Activated CD4-positive, alpha-beta T cell treated with anti-CD3 and anti-CD28 coated beads, Interleukin-2, amount 50 U/mL, for 4 hours (primary cell): ENCODE measurements around the gene FGGY.
"Not testable (repeated sequence)": the region's sequence is repeated elsewhere in the genome, so short reads cannot be mapped to it uniquely, and the experiment has no call there.

Source experiments
- DNase-seq, 2 experiments: peaks; one replicate each; pipeline ENCODE4 v3.0.0-alpha.2; 2020

The FGGY gene, protein sequence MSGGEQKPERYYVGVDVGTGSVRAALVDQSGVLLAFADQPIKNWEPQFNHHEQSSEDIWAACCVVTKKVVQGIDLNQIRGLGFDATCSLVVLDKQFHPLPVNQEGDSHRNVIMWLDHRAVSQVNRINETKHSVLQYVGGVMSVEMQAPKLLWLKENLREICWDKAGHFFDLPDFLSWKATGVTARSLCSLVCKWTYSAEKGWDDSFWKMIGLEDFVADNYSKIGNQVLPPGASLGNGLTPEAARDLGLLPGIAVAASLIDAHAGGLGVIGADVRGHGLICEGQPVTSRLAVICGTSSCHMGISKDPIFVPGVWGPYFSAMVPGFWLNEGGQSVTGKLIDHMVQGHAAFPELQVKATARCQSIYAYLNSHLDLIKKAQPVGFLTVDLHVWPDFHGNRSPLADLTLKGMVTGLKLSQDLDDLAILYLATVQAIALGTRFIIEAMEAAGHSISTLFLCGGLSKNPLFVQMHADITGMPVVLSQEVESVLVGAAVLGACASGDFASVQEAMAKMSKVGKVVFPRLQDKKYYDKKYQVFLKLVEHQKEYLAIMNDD

DNA sequence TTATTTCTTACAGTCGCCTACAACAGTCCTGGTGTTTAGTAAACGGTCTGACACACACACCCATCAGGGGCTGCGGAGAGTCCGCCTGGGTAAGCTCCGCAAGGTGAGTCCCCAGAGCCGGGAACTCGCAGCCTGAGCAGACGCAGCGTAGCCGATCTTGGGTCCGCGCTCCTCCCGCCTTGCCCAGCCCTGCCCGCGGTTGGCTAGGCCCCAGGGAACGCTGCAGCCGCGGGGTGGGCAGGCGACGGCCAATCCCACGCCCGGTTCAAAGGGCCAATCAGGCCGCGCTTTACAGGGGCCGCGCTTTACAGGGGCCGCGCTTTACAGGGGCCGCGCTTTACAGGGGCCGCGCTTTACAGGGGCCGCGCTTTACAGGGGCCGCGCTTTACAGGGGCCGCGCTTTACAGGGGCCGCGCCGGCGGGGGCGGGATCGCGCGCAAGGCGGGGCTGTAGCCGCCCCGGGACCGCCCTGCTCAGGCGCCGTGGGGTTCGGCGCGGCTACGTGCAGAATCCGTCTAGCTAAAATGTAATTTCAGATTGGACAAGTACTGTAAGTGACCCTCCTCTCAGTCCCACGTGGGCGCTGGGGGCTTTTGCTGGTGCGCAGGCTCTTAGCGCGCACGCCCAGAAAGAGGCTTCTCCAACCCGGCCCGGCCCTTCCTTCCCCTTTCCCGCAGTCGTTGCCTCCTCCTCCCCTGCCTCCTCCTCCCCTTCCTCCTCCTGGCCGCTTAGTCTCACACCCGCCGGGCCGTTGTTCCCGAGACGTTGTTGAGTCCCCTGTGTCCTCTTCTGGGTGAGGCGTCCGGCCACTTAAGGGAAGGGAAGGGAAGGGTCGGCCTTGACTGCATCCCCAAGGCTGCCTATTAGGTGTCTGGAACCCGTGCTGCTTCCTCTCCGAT lies at the start of gene FGGY:
FGGY (plus strand) TSS at position 737 of the 899 bp plus-strand sequence. CDS start 24,456 bp downstream, outside the sequence.
- DNase-seq: peak; percentile 62 to 63

DNA sequence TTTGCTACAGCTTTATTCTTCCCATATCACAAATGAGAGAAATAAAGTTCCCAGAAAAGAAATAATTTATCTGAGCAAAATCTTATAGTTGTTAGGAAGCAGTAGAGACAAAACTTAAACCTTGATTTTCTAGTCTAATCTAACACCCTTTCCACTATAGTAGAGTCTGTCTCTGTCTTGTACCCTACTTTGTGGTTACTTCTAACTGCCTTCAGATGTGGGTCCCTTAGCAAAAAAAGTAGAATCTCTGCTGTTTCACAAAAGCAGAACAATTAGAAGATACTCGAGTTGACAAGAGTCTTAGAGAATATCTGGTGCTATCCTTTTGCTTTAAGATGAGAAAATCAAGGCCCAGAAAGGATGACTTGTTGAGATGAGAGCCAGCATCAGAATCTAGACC lies 48.1 kb upstream of the FGGY start:
- DNase-seq: no peak

DNA sequence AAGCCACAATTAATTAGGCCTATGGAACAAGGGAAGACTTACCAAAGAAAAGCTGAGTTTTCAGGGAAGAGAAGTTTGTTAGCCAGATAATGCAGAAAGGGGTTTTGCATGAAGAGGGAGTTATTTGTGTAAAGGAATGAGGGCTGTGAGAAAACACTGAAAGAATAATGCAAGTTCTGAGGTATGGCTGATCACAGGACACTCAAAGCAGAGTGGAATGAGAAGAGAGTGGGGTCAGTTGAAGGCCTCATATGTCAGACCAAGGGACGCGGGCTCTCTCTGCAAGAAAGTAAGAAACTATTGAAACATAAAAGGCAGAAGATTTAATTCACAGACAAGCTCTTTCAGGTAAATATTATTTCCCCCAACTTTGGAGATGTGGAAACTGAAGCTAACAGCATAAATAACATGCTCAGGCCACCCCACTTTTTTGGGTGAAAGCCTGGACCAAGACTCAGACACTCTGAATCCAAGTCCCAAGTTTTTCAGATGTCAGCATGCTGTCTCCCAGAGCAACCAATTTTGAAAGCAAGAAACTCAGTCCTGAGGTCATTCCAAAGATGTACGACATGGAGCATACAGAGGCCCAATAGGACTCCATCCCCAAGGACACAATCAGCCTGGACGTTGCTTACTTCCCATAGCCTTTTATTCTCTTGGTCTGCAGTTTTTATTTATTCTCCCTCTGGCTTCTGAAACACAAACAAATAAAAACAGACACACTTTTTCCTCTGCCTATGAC lies 47.3 kb upstream of the FGGY start:
- no peak for DNase-seq

DNA sequence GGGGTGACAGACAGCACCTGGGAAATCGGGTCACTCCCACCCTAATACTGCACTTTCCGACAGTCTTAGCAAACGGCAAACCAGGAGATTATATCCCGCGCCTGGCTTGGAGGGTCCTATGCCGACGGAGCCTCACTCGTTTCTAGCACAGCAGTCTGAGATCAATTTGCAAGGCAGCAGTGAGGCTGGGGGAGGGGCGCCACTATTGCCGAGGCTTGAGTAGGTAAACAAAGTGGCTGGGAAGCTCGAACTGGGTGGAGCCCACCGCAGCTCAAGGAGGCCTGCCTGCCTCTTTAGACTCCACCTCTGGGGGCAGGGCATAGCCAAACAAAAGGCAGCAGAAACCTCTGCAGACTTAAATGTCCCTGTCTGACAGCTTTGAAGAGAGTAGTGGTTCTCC lies 45.8 kb upstream of the FGGY start:
- DNase-seq: not testable (repeated sequence)

DNA sequence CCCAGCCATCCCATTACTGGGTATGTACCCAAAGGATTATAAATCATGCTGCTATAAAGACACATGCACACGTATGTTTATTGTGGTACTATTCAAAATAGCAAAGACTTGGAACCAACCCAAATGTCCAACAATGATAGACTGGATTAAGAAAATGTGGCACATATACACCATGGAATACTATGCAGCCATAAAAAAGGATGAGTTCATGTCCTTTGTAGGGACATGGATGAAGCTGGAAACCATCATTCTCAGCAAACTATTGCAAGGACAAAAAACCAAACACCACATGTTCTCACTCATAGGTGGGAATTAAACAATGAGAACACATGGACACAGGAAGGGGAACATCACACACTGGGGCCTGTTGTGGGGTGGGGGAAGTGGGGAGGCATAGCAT lies 40.5 kb upstream of the FGGY start:
- not testable (repeated sequence) for DNase-seq

DNA sequence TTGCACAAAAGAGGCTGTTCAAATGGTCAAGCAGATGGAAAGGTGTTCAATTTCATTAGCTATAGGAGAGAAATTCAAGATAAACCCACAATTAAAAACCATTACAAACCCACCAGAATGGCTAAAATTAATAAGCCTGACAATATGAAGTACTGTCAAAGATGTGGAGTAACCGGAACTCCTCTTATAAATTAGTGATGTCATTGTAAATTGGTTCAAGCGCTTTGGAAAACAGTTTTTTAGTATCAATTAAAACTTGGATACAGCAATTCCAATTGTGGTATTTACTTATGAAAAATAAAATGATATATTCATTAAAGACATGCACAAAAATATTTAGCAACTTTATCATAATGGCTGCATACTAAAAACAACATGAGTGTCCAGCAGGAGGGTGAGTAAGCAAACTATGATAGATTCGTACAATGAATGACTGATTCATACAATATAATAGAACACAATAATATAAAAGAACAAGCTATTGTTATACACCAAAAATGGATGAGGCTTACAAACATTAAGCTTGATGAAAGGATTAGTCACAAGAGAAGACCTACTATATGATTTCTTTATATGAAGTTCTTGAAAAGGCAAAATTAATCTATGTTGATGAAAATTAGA lies 38.4 kb upstream of the FGGY start:
- DNase-seq: no peak

DNA sequence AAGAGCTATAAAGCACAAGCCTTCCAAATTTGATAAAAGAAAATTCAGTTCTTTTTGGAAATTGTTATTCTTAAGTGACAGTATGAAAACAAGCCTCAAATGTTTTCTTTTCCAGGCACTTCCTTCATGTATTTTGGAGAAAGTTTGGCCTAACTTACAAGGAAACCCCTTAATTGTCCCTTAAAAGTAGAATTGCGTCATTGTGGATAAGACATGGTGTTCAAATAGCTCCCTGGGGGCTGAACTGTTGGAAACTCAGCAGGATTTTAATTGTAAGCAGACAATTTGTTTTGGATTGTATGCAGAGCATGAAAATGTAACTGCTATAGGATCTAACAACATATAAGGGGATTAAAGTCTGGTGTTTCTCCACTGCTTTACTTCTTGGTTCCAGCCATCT lies 35.4 kb upstream of the FGGY start:
- DNase-seq: no peak

DNA sequence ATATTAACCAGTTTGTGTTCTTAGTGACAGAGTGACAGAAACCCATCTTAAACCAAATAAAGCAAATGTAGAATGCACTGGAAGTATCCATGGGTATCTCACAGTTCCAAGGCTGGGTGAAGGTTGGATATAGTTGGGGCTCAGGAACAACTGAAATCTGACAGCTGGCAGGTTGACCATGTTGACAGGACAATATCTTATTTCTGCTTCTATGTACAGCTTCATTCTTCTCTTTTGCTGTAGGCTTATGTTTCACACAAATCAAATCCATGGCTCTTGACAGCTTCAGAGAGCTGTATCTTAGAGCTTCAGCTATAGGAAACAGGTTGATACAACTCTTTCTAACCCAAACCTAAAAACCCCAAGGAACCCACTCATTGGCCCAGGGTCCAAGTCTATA lies 34.3 kb upstream of the FGGY start:
- DNase-seq: no peak

DNA sequence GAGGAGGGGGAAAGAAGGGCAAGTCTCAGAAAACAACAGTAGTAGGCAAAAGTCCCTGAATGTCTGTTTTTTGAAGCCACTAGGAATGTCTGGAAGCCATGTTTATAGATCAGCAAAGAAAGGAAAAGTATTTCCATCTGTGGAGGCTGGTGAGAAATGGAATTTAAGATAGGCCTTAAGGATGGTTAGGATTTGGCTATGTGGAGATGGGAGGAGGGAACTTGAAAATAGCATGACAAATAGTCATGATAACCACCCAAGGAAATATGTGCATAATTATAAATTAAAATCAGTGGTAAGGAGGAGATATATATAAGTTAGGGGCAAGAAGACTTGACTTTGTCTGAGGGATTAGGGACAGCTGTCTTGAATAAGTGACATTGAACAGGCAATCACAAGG lies 33.8 kb upstream of the FGGY start:
- no peak for DNase-seq

DNA sequence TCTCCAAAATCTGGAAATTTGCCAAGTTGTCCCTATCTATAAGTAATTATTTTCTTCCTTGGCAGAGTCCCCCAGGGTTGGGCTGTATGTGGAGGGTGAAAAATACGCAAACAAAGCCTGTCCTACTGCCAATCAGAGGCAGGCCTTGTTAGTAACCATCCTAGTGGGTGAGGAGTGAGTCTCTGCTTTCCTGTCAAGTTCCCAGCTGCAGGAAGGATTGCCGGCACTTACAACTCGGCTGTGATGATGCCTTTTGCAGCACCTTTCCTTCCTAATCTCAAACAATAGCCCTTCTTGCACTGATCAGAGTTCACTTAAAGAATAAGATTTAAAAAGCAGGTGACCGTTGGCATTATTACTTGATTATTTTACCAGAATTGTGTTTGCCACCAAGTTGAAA lies 31.3 kb upstream of the FGGY start:
- no peak for DNase-seq

DNA sequence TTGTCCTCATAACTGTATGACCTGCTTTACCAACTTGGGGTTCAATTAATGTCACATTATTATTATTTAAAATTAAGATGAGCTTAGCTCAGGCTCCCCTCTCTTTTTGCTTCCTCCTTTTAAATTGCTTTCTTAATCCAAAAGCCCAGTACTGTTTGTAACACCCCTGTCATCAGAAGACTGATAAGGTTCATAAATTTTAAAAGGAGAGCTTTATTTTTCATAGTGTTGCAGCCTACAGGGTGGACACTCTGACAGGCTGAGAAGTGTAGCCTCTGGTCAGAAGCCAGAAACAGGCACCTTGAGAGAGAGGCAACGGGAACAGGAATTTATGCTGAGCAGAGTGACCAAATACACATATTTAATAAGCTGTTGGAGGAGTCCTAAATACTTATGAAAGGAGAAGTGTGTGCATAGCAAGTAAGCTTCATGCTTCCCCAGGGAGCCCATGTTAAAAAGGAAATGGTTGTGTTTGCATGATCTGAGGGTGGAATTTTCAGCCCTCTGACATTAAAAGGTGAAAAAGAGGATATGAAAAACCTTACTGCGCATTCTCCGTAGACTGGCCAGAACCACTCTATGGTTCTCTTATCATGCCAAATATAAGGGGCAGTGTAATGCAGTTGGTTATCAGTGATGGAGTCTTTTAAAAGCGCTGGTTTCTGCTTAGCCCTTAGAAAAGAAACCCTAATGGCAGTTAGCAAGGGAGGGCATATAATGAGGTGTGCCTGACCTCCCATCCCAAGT lies 30.5 kb upstream of the FGGY start:
- DNase-seq: no peak

DNA sequence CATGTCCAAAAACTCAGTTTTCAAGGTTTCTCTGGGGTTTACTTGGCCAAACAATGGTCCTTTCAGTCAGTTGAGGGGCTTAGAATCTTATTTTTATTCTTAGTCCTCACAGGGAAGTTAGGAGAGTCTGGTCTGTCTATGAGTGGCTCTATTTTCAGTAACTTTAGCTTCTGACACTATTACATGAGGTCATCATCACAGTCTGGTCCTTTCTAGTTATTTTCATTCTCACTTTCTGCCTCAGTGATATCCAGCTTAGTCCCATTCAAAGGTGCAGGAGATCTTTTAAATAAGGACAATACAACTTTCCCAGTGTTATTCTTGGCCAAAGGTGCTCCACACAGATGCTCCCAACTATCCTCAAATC lies 30.0 kb upstream of the FGGY start:
- no peak for DNase-seq

DNA sequence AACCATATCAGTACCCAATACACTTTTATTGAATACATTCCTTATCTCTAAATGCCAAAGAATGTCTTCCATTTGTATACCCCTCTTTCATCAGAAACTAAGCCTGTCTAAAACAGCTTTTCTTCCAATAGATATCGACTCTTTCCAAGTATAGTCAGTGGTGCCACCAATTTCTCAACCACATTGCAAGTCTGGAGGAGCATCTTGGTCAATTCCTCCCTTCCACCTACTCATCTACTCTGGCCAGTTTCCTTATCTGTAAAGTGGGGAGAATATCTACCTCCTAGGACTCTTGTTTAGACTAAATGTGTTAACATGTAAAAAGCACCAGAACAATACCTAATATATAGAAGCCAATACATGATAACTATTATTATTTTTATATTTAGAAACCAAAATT lies 28.5 kb upstream of the FGGY start:
- DNase-seq: no peak

DNA sequence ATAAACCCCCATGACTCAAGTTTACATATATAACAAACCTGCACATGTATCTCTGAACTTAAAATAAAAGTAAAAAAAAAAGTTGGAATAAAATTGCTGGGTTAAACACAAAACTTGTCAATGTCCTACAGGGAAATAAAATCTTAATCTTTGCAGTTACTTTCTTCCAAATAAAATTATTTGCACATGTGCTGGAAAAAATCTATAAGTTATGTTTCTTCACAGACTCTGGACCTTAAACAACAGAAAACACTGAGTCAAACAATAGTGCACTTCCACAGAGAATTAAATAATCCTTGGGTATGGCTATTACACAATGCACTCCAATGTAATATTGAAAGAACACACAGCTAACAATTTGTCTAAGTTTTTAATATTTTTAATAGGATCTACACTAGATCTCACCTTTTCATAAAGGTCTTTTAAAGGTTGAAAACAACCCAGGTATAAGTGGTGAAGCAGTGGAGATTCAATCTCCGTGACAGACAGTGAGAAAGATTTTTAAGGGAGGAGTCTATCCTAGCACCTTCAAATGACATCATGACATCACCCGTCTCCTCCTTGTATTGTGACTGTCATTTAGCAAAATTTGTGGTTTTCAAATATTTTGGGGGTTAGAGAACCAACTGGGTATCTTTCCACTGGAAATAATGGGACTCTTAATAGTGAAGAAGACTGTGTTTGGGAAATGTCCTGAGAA lies 25.2 kb upstream of the FGGY start:
- no peak for DNase-seq

DNA sequence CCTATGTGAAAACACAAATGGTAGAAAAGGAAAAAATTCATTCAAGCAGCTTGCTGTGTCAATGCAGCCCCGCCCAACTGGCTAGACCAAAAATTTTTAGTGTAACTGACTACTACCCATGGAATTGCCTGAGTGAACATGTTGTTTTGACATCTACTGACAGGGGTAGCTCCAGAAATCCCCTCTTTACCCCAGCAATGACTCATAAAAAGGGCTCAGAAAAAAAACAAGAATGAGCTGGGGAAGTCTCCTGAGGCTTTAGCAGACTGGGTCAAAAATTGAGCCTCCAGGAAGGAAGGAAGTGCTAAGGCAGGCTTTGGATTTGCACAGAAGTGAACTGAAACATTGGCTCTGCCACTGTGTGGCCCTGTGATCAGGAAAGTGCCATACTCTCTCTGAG lies 24.4 kb upstream of the FGGY start:
- no peak for DNase-seq

DNA sequence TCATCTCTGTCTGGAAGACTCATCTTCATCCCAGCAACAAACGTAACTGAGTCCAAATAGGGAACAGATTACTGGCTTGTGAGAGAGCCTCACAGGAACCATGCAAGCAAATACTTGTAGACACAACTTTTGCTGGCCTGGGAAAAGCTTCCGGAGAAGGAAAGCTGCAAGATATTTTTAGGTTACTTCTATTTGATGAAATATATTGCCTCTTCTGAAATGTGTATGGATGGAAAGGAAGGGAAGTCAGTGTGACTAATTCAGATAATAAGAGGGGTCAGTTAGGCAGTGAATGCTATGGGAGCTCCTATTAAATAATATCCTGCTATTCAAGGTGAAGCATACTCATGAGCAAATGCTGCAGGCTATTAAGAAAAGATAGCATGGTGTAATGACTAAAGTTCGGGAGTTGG lies 20.4 kb upstream of the FGGY start:
- DNase-seq: no peak

DNA sequence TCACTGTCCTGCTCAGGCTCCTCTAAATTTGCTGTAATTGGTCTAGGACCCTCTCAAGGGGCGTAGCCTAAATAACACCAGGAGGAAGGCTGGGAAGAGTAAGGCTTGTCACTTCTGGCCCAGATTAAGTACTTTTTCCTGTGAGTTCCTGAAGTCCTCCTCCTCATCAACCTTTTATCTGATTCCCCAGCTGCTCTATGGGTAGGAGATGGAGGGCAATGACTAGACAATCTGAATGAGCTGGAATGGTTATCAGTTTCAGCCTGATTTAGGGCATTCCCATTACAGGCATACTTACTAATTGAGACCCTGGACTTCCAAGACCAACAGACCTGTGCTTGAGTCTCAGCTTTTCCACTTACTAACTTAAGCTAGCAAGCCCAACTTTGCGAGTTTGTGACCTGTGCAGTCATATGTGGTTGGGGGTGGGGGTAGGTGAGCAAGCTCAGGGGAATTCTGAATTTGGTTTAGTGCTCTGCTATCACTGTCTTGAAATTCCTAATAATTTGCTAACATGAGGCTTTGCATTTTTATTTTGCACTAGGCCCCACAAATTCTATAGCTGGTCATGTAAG lies 18.0 kb upstream of the FGGY start:
- DNase-seq: no peak

DNA sequence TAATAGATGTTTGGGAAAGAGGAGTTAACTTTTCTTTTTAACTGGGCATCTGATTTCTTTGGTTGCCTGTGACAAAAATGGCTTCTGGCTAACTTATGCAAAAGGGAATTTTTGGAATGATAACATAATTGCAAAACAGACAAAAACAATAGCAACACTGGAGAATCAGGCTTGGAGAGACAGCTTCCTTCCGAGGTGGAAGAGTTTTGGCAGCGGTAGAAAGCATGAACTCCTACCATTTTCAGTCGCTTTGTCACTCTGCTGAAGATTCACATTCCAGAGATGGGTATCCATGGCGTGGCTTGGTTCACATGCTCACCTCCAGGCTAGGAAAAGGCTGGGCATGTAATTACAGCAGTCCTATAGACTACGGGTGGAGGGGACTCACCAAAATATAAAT lies 17.2 kb upstream of the FGGY start:
- DNase-seq: no peak

DNA sequence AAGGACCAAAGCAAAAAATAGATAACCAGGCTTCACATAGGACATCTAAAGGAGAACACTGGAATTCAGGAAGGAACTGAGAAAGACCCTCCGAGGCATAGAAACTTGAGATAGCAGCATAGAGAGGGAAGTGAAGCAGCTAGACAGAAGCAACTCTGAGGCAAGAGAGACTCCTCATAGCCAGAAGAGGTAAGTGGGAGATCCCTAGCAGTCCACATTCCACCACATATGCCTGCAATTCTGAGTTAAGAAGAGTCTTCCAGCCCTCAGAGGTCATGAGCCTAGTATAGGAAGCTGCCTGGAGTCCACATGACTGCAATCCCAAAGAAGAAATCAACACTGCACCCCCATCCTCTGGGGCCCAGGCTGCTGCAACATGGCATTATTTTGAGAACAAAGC lies 13.9 kb upstream of the FGGY start:
- DNase-seq: no peak

DNA sequence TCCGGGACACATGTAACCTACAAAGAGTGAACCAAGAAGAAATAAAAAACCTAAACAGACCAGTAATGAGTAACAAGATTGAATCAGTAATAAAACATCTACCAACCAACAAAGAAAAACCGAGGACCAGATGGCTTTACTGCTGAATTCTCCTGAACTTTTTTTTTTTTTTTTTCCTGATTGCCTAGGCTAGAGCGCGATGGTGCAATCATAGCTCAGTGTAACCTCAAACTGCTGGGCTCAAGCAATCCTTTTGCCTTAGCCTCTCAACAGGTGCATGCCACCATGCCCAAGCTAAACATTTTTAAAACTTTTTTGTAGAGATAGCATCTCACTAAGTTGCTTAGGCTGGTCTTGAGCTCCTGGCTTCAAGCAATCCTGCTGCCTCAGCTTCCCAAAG lies 11.2 kb upstream of the FGGY start:
- no peak for DNase-seq

DNA sequence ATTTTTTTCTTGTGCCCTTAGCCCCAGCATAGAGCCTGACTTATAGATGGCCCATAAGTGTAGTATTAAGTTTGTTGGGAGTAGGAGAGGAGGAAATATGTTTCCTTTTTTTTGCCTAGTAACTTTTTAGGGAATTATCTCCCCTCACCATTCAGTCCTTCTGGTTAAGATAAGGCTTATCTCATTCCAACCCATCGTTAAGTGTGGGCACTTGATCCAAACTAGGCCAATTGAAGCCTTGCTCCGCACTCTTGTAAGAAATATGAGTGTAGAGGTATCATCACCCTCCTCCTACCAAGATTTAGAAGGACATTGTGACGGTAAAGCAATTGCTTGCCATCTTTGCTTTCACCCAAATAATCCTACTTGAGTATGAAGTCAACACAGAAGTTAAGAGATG lies 8.8 kb upstream of the FGGY start:
- DNase-seq: no peak
